GM13976 (cell line): Measurements from ENCODE around the gene DNAI7.

Experiments used
- DNase-seq: peaks from one replicate; pipeline ENCODE4 v3.0.0; 2012; ENCODE audit warnings: low spot score
- CTCF ChIP-seq: IDR thresholded peaks from 2 replicates; pipeline ENCODE4 v1.5.1; 2012; ENCODE audit warnings: borderline replicate concordance, mild to moderate bottlenecking; ENCODE audit not compliant: insufficient read depth; ENCODE audit errors: extremely low read depth, missing control alignments, control extremely low read depth
- in situ Hi-C: fragments of 300-500 bp; cut with MboI; formaldehyde crosslinking; loops from one replicate; pipeline ENCODE4 v1.12.0; 2022; ENCODE audit warnings: low sequenced_read_pairs, mixed read lengths, inconsistent platforms; ENCODE audit not compliant: unreplicated experiment

Gene DNAI7

GRCh38 chr12:25186788-25187402, 8.1 kb downstream of the DNAI7 start:
- no peak for TF ChIP-seq CTCF
- DNase-seq = peak; percentile 28
- in situ Hi-C loops = no loop called here

DNA sequence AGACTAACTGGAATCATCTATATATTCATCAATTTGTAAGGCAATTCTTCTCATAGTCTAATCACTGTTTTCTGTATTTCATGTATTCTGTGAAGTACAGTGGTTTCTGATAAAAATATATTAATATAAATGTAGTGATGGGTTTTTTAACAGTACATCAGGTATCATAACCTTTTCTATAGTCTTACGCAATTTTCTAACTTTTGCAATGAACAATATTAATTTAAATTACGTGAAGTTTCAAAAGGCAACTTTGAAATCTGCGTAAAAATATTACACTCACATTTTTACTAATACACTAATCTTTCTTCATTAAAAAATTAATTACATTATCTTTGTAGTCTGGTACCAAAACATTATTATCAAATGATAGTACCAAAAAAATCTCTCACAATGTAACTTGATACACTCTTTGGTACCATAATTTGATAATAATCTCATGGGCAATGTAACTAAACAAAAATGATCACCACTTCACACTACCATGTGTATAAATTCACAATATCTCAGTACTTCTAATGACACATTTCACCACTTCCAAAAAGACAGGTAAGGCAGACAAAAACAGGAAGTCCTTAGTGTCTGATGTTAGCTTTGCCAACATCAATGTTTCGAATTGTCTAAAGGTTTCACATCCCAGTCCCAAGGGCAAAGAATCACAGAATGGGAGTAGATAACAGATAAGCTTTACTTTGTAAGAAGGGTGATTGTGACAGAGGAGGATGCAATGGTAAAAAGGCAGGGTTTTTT, 8.7 kb downstream of the DNAI7 start:
- no peak for TF ChIP-seq CTCF
- DNase-seq = no peak
- in situ Hi-C loops = no loop called here

DNA sequence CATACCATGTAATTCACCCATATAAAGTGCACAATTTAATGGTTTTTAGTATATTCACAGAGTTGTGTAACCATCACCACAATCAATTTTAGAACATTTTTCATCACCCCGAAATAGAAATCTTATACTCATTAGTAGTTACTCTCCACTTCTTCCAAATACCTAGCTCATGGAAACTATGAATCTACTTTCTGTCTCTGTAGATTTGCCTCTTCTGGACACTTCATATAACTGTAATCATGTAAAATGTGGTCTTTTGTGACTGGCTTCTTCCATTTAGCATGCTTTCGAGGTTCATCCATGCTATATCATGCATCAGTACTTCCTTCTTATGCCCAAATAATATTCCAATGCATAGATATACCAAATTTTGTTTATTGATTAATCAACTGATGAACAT, 10.8 kb downstream of the DNAI7 start:
- no peak for DNase-seq
- no peak for TF ChIP-seq CTCF
- in situ Hi-C loops = no loop called here

- no peak for DNase-seq
- in situ Hi-C loops = no loop called here
- no peak for TF ChIP-seq CTCF
Observed at GRCh38 chr12:25182765-25183164, 12.2 kb downstream of the DNAI7 start.

DNA sequence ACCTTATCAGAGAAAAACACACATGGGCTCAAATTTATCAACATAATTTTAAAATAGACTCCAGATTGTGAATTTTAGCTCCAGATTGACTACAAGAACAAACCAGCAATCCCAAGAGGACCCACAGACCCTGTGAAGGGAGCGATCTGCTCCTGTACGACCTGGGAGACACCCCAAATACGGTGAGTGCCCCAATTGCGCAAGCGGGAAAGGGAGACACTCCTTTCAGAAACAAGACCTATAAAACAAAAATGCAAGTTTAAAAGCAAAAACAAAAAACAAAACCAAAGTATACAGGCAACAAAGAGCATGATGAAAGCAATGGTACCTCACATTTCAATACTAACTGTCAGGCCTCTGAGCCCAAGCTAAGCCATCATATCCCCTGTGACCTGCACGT, 32.1 kb downstream of the DNAI7 start:
- TF ChIP-seq CTCF = no peak
- no peak for DNase-seq
- in situ Hi-C loops = no loop called here

DNA sequence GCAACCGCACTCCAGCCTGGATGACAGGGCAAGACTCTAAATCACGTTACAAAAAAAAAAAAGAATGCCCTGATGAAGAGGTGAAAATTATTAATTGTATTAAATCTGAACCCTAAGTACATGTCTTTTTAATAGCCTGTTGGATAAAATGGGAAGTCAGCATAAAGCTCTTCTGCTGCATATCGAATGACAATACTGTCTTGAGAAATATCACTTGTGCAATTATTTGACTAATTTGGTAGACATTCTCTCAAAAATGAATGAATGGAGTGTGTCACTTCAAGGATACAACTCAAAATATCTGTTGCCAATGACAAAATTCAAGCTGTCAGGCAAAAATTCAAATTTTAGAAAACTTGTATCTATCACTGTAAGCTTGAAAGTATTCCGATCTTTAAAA, 38.9 kb downstream of the DNAI7 start:
- in situ Hi-C loops = no loop called here
- no peak for DNase-seq
- no peak for TF ChIP-seq CTCF
